ENCODE measurements around the gene CCND2.

The CCND2 gene

DNA sequence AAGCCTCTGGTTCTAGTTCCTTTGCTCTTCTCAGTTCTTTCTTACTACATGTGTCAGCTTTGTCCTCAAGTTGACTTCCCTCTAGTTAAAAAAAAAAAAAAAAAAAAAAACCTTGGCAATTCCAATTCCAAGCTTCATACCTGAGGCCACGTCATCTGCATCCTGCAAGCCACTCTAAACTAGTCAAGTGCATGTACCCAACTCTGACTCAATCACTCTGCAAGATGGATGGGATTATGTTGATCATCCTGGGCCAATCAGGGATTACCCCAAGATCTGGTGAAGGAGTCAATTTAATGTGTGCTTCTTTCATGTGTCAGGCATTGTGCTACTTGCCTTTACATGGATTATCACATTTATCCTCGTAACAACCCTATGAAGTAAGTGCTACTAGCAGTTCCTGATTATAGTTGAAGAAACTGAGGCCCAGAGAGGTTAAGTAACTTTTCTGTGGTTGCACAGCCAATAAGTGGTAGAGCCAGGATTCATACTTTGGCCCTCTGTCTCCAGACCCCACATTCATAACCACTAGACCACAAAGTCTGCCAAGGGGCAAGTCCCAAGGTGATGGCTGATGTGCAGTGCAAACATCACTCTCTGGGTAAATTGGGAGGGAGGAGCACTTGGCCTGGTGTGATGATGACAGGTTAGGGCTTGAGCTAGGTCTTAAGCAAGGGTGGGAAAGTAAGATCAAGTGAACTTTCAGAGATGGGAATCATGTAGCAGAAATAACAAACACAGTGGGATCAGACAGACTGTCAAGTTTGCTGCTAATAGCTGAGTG, 17.3 kb upstream of the CCND2 start:
- no peak for DNase-seq (ENCODE audit: low spot score)

DNA sequence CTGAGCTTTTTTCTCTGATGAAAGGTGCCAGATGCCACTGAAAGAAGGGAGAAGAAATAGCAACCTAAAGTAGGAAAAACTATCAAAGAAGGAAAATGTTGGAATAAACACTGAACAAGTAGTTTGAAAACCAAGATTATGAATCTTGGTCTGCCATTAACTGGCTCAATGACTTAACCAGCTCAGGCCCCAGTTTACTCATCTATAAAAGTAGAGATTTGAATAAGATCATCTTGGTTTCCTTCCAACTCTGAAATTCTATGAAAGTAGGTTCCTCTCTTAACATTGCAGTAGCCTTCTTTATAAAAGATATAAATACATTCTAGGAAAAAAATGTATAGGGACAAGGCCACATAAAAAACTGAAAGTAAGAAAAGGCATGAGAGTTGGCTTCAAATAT, 16.1 kb upstream of the CCND2 start:
- DNase-seq (ENCODE audit: low spot score), result no peak

DNA sequence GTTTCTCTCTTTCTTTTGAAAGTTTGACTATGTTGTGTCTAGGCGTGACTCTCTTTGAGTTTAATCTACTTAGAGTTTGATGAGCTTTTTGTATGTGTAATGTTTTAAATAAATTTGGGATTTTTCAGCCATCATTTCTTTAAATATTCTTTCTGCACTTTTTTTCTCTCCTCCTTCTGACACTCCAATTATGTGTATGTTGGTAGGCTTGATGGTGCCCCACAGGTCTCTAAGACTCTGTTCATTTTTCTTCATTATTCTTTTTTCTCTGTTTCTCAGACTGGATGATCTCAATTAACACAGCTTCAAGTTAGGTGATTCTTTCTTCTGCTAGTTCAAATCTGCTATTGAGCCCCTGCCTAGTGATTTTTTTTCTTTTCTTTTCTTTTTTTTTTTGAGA, 14.5 kb upstream of the CCND2 start:
- DNase-seq (ENCODE audit: low spot score), result no peak

DNA sequence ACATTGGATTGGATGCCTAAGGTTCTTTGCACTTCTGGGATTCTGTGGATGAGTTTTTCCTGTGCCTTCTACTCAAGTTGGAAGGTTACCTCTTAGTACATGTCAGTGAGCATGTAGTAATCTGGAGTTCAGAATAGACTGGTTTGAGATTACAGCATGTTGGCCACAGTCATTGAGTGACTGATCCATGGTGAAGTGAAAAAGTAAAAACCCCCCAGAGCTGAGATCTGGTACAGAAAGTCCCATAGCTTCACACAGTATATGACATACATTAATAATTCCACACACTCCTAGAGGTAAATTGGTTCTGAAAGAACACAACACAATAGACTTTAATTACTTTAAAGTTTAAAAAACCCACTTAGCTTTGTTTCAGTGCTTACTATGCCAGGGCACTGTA, 11.9 kb upstream of the CCND2 start:
- no peak for DNase-seq (ENCODE audit: low spot score)

DNA sequence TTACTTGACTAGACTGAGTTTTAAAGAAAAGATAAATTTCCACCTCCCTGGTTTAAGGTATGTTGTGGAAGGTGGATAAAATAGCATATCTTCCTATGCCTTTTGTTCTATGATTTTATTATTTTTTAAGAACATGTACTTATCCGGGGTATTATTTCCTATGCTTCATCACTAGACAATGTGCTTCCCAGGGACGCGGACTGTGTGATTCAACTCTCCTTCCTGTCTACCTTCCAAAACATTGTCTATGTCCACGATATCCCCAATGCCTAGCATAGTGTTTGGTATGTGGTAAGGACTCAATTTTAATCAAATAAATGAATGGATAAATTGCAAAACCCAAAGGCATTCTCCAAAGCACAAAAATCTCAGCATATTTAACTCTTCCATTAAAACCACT, 8.3 kb upstream of the CCND2 start:
- no peak for DNase-seq (ENCODE audit: low spot score)

DNA sequence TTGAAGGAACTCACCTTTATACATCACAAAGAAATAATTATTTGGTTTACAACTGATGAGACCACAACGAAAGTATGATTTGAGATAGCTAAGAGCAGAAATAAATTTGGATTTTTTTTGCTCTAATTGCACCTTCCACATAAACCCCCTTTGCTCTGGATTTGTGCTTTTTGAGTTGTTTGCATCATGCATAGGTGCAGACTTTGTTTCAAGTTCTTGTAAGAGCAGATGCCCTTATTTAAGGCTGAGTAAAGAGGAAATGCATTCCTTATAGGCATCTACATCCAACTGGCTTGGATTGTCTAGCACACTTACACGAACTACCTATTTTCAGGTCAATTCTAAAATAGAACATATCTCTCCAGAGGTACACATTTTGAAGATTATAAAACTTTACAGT, 6.6 kb upstream of the CCND2 start:
- DNase-seq (ENCODE audit: low spot score), result no peak

DNA sequence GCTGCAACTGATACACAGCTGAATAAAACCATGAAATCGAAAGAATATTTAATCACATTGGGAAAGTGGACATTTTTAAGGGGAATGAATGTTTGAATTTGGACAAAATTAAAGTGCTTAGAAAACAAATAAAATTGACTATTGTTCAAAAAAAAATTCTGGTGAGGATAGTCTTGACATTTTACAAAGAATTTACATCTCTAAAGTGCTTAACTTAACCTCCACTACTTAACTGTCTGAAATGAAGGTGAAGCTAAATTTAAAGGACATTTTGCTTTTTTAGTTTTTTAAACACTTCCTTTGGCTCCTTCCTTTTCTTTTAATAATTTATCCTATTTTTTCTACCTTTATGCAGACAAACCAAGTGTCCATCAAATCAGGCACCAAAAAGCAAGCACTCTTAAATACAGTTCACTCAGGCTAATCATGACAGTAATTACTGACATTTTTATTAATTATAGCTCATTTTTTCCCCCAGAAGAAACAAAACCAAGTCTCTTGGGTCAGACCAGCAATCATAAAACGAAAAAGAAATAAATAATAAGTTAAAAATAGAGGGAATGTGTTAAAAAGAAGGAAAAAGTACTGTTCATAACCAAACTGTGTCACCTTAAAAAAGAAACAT, 5.7 kb upstream of the CCND2 start:
- DNase-seq (ENCODE audit: low spot score), result no peak

DNA sequence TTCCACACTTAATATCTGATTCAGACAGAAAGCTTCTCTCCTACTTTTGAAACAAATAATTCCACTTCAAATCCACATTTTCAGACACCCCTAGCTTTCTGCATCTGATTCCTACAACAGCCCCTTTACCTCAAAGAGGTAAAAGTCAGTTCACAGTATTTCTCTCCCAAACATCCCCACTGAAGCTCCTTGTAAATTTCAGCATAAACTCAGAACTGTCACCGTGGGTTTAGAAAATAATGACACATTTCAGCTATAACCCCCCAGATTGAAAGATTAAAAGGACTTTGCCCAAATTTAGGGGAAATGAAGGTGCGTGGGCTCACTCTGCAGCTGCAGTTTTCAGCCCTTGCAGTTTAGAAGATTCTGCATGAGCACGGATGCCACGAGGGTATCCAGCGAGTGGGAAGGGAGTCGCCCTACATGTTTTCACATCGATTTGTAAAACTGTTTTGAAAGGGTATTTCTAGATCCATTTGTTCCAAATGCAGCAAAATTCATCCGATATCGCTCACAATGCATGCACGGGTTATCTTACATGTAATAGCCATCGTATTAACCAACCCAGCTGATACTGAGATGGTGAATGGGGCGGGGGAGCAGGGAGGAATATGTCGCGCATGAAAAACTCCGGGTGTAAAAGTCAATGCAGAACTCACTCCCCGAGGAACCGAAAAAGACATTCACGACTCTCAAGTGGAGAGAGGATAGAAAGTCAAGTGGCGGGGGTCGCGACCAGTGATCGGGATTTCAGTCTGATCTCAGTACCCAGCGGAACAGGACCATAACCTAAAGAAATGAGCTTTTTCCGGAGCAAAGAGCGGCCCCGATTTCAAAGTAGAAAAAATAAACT, 5.0 kb upstream of the CCND2 start:
- DNase-seq (ENCODE audit: low spot score), result no peak

DNA sequence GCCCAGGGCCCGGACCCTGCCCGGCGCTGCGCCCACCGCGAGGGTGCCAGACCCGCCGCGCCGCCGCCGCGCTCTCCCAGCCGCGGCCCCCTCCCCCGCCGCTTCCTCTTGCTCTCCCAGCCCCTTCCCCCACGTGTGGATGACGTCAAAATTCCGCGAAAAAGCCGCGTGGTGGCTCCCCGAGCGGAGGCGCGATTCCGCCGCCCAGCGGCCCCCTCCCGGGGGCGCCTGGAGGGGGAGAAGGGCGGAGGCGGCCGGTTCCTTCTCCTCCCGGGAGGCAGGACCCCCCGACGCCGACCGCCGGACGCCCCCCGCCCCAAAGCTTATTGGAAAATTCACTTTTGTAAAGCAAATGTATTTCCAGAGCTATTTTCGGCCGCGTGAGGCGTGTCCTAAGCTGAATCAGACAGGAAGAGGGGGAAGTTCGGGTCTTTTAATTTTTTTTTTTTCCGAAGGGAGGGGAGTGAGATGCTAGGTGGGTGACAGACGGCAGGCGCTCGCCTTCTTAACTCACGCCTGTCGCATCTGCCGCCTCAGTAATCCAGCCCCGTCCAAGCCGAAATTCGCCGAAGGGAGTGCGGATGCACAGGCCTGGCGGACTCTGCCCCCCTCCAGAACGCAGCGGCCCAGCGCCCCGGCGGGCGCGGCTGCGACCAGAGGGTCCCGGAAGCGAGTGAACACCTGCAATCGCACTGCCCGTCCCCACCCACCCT, 4.1 kb upstream of the CCND2 start:
- DNase-seq (ENCODE audit: low spot score), result peak; percentile 70

DNA sequence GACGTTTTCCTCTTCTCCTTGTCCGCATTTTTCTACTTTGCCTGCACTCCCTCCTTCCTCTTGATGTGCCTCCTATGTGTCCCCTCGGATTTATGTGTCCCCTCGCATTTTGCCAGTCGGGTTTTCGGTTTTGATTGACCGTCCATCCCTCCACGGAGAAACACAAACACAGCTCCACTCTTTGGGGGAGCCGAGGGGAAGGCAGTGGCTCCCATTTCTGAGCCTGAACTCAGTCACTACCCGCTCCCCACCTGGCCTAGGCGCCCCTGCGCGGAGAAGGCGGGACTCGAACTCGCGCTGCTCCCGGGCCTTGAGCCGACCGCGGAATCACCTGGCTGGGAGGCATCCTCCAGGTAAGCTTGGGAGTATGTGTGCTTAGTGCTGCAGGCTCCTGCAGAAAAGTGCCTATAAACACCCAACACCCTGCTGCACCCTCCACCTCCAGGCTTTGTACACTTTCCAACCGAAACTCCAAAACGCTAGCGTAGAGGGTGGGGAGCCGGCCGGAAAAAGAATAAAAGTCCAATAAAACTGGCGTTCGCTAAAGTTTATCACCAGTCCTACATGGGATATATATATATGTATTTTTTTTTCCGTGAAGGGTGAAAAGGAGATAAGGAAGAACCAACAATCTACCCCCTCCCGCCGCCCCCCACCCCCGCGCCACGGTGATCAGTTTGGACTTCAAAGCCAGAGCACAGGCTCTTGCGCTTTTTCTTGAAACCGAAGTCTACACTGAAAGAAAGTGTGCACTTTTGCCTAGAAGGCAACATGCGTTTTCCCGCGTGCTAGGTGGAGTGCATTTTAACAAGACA, 3.3 kb upstream of the CCND2 start:
- no peak for DNase-seq (ENCODE audit: low spot score)

DNA sequence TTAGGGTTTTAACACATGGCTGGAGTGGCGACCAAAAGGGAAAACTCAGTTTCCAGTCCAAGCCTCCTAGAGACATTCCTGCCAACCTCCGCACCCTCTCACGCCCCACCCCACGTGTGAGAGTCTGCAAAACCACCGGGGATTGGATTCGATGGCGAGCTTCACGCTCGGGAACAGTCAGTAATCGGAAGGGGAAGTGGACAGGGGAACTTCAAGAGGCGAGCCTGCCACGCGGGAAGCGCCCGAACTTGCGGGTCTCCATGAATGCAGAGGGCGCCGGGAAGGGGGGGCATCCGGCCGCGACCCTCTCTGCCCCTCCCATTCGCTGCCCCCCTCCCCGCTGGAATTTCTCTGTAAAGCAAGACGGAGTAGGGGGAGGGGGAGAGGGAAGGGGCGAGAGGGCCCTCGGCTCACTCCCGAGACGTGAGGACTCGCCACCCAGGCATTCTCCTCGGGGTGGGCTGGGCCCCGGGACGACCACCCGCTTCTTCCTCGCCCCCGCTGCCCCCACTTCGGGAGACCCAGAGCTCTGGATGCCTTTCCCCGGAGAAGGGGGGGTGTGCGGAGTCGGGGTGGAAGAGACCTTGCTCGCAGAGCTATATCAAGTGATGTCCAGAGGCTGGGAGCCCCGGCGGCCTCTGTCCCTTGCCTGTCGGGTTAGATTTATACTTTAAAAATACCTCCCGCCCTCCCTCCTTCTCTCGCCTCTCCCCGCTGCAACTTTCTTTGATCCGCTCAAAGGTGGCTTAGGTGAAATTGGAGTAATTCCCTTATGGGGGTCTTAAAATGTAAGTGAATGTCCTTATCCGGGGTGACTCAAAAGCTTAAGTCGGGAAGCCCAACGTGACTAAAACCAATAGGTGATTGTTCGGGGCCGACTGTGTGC, 2.5 kb upstream of the CCND2 start:
- DNase-seq (ENCODE audit: low spot score), result no peak

DNA sequence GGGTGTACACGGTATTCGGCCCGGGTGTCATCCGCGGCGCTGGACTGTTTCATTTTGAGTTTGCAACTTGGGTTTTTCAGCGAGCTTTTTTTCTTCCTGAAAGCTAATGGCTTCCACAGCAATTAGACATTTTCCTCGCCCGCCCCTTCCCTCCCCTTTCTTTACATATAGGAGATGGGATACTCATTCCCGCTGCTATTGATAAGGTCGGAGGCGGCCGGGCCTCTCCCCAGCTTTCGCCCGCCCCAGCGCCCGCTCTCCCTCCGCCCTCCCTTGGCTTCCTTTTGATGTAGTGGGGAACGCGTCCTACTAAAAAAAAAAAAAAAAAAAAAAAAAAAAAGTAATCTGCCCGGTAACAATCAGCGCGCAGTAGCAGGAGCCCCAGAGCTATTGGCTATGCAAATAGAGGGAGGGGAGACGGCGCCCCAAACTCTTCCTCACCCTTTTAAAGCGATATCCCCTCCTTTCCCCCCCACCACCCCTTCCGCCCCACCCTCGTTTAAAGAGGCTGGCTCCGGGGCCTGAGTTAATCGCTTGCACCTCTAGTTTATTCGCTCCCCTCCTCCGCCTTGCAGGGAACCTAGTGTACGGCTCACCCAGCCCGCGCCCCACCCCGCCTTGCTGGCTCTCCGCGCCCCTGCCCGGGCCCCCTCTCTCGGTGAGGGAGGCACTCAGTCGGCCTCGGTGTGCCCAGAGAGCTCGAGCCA, 1.7 kb upstream of the CCND2 start:
- DNase-seq (ENCODE audit: low spot score), result peak; percentile 52

DNA sequence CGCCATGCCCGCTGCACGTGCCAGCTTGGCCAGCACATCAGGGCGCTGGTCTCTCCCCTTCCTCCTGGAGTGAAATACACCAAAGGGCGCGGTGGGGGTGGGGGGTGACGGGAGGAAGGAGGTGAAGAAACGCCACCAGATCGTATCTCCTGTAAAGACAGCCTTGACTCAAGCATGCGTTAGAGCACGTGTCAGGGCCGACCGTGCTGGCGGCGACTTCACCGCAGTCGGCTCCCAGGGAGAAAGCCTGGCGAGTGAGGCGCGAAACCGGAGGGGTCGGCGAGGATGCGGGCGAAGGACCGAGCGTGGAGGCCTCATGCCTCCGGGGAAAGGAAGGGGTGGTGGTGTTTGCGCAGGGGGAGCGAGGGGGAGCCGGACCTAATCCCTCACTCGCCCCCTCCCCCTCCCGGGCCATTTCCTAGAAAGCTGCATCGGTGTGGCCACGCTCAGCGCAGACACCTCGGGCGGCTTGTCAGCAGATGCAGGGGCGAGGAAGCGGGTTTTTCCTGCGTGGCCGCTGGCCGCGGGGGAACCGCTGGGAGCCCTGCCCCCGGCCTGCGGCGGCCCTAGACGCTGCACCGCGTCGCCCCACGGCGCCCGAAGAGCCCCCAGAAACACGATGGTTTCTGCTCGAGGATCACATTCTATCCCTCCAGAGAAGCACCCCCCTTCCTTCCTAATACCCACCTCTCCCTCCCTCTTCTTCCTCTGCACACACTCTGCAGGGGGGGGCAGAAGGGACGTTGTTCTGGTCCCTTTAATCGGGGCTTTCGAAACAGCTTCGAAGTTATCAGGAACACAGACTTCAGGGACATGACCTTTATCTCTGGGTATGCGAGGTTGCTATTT, 914 bp upstream of the CCND2 start:
- DNase-seq (ENCODE audit: low spot score), result no peak

DNA sequence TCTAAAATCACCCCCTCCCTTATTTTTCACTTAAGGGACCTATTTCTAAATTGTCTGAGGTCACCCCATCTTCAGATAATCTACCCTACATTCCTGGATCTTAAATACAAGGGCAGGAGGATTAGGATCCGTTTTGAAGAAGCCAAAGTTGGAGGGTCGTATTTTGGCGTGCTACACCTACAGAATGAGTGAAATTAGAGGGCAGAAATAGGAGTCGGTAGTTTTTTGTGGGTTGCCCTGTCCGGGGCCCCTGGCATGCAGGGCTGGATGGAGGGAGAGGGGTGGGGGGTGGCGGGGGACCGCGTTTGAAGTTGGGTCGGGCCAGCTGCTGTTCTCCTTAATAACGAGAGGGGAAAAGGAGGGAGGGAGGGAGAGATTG, 300 bp upstream of the CCND2 start:
- no peak for DNase-seq (ENCODE audit: low spot score)

DNA sequence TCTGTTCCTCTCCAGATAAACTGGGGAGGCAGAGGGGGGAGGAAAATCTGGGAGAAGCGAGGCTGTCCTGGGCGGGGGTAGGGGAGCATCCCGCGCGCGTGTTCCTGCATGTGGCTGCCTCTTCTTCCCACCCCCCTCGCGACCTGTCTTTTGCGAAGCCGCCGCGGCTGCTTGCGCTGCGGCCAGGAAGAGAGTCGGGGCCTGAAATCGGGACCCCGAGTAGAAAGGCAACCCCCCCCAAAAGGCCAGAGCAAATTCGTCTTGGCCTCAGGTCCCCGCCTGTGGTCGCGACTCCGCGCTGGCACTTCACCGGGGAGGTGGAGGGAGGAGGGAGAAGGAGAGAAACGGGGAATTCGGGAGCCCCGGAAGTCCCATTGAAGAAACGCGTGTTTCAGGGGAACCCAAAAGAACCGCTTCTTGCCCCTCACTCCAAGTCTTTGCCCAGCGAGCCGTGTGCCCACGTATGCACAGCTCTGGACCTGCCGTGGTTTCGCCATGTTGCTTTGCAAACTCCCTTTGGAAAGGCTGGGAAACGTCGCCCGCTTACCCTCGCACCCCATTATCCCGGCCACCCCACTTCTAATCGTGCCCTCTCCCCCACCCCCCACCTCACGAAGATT, 944 bp downstream of the CCND2 start:
- no peak for DNase-seq (ENCODE audit: low spot score)

DNA sequence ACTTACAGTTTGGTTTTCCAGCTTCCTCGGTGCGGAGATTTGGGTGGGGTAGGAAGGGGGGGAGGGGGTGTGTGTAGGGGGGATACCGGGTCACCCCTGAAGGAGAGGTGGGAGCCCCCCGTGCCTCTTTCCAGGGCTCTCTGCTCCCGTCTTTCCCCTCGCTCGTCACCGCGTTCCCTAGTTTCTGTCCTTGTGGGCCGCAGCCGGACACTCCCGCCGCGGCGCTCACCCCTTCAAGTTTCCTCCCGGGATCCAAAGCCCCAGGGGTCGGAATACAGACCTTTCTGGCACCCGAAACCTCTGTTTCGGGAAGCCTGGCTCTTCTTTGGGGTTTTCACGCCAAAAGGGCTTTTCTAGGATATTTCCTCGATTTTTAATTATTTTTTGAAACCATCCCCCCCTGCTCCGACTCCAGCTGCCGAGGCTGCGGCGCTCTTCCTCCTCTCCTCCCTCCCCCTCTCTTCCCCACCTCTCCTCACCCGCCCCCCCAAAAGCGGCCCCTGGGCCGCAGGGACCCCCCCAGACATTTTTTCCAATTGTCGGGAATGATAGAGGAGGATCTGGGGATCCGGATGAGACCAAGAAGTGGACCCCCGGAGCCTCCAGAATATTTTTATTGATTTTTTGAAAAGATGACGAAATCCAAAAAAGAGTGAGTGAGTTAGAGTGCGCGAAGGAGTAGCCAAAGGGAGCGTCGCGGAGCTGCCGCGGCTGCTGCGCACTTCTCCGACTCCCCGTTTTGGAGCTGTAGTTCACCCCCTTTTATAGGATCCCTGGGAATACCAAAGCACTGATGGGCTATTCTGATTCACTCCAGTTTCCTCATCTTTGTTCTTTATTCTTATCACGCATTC, 1.7 kb downstream of the CCND2 start:
- no peak for DNase-seq (ENCODE audit: low spot score)

DNA sequence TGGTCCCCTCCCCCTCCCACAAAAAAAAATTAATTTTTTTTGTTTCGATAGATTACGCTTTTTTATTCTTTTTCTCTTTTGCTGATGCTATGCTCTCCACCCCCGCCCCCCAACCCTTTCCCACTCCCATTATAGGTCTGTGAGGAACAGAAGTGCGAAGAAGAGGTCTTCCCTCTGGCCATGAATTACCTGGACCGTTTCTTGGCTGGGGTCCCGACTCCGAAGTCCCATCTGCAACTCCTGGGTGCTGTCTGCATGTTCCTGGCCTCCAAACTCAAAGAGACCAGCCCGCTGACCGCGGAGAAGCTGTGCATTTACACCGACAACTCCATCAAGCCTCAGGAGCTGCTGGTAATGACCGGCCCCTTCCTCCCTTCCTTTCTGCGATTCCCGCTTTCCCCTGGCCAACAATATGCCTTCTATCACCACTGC, 2.3 kb downstream of the CCND2 start:
- DNase-seq (ENCODE audit: low spot score), result no peak

Measured in putamen (tissue), 1 donor.